KG1 (cell line): ENCODE data around the gene NCAM2.
"Not testable (repeated sequence)": the region's sequence is repeated elsewhere in the genome, so short reads cannot be mapped to it uniquely, and the experiment has no call there.

Experiments
- DNase-seq: peaks from one replicate; lab custom pipeline; 2025; lab: John Stamatoyannopoulos, UW

Gene NCAM2

DNA sequence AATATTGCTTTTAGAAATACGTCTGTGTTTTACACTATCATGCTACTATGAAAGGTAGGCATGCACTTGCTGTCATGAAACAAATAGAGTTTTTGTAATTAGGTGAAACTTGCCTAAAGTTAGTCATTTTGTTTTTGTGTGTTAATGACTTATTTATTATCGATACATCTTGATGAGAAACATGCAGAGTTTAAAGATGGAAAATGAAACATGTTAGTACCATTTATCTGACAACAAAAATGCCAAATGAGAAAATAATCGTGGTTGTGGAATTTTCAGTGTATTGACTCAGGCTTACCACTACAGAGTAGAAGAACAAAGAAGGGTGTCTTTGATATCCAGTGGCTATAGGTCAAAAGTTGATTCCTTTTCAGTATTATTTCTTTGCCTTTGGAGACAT lies 105.5 kb downstream of the NCAM2 start:
- DNase-seq = no peak

DNA sequence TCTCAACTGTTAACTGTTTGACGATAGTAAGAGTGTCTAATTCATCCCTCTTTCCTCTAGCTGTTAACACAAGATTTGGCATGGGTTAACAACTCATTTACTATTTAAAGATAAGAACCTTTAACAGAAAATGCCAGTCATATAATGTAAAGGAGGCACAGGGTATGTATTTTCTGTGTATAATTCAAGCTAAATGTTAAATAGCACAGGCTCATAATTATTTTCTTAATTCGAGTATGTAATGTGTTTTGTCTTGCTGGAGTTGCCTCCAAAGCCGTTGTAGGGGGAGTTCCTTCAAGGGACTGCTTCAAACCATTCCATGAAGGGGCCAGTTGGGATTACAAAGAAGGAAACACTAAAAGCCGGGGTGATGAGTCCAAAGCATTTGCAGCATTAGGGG lies 111.5 kb downstream of the NCAM2 start:
- no peak for DNase-seq

DNA sequence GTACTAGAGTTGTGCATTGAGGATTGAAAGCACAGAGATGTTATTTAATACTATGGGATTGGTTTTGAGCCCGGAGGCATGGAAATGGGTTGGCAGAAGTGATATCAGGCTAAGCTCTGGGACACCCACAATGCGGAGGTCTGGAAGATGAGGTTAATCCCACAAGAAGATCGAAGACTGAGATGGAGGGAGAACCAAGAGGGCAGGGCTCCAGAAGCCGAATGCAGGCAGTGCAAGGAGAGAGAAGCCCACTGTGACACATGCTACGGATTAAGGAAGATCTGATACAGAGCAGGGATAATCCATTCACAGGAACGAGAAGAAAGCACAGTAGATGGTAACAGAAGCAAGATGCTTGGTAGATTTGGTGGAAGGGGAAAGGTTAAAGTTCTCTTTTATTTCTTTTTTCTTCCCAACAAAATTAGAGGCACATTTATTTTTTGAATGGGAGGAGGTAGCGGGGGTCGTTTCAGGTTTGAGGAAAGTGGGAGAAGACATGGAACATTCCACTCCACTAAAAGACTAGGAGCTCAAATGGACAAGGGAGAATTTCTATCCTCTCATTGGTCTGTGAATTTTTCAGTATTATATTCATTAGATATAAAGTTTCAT lies 113.2 kb downstream of the NCAM2 start:
- no peak for DNase-seq

DNA sequence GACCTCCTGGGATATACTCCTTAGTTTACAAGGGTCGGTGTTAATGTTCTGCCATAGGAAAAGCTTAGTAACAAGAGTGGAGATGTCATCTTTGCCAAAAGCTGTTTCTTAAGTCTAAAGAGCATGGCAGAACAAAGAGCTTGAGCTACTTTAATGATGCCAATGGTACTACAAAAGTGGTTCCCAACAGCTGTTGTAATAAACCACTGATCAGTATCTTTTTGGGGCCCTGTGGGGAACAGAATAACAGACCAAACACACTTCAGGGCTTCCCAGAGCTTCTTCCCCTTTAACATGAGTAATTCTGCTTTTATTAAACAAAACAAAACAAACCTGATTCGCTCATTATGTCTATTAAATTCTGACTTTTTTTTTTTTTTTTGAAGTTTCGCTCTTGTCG lies 116.3 kb downstream of the NCAM2 start:
- no peak for DNase-seq

DNA sequence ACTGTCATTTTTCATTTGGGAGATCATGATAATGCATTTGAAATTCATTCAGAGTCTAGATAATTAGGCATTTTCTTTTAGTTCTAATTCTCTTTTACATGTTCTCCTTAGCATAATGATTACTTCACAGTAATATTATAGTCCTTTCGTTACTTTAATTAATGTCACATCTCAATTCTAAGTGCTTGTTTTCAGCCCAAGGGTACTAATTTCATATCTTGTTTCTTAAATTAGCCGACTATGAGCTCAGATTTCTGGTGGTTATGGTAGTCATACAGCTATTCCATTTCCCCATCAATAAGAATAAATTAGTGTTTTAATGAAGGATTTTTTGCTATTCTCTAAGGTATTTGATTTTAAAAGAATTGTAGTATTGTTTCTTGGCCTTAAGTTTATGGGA lies 120.9 kb downstream of the NCAM2 start:
- no peak for DNase-seq

DNA sequence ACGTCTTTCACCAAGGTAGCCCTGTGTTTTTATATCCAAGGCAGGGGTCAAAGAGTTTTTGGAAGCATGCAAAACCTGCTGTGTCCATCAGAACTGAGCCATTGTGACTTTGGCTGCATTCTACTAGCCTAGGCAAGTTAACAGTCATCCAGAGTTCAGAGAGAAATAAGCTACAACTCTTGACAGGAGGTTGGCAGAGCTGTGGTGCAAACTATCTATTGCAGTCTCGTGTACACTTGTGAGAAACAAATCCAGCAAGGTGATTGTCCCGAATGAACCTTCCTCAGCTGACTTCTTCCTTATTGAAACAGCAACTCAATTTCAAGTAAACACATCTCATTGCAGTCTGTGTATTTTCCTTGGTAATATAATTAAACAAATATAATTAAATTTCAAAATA lies 124.5 kb downstream of the NCAM2 start:
- DNase-seq = no peak

DNA sequence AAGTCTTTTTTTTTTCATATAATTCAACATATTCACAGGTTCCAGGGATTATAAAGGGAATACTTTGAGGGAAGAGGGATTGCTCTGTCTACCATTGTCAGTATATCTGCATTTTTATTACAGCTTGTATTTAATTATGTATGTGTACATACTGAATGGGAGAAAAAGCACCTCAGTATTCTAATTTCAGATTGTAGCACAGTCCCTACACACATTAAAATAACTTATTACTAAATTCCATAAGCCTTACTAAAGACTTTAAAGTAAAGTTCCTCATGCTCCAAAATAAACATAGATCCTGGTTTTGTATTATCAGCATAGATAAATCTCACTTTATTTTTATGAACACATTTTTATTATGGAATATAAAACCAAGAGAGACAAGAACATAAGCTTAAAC lies 134.2 kb downstream of the NCAM2 start:
- no peak for DNase-seq

DNA sequence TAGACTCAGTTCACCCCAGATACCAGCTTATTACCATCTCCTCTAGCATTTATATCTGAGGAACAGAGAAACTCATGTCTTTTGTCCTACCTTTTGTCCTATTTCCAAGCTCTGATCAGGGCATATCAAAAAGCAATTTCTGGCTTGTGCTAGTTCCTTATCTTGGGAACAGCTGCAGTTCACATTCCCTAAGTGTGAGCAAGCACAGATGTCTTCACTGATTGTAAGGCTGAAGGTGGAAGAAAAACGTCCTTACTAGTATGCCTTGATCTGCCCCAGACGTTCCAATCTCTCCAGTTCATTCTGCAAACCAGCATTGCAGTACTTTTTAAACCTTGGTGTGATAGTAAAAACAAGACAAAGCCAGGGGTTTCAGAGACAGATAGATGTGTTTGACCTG lies 139.8 kb downstream of the NCAM2 start:
- no peak for DNase-seq

DNA sequence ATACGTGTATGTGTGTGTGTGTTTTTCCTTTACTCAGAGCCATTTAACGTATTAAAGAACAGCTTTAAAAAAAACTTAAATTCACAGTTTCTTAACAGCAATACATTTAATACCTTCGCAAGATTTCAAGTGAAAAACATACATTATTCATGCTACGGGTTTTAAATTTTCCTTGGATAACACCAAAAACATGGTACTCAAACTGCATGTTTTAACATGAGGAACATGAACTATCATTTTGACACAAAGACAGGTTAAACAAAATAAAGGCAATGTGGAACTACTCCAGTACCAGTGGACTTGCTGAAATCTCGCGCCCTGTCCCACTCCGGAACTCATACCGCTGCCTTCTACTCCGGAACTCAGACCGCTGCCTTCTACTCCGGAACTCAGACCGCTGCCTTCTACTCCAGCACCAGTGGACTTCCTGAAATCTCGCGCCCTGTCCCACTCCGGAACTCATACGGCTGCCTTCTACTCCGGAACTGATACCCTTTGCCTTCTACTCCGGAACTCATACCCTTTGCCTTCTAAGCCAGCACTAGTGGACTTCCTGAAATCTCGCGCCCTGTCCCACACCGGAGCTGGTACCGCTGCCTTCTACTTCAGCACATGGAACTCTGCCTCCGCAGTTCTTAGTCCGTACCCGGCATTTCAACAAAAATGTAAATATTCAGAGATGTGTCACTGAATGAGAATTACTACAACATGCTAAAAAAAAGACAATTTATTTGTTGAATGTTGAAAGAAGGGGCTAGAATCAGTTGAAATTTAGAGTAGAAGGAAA lies 148.6 kb downstream of the NCAM2 start:
- no peak for DNase-seq

DNA sequence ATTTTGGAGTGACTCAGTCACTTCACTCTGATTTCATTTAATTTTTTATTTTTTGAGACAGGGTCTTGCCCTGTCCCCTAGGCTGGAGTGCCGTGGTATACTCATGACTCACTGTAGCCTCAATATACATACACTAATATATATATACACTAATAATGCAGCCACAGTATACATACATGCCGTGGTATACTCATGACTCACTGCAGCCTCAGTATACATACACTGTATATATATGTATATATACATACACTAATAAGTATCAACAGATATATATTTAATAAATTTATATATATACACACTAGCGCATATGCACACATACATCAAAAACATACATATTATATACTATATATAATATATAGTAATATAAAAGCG lies 149.2 kb downstream of the NCAM2 start:
- no peak for DNase-seq

DNA sequence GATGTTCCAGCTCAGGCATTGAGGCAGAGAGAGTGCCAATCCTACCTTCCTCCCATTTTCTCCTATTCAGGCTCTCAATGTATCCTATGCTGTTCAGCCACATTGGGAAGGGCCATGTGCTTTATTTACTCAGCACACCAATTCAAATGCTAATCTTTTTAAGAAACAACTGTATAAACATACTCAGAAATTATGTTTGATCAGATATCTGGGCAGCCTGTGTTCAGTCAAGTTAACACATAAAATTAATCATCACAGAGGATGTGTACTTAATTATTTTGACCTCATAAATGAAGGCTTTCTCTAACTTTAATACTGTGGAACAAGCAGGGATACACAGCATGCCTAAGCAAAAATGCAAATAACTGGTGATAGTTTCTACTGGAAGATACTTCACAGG lies 149.8 kb downstream of the NCAM2 start:
- no peak for DNase-seq

DNA sequence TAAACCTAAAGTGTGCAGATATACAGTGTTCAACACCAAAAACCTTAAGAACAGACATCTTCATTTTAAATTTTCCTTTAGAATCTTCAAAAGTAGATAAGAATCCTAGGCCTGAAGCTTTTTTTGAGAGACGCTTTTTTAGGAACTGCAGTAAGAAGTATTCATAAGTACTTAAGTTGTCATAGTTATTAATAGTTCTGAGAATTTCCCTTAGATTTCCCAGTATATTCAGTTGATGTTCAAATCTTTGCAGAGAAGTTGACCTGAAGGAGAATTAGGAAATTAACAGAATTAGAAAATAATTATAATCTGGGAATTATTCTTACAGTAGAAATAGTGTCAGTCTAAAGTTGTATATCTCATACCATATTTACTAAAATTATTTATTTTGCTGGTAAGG lies 150.3 kb downstream of the NCAM2 start:
- DNase-seq = no peak

DNA sequence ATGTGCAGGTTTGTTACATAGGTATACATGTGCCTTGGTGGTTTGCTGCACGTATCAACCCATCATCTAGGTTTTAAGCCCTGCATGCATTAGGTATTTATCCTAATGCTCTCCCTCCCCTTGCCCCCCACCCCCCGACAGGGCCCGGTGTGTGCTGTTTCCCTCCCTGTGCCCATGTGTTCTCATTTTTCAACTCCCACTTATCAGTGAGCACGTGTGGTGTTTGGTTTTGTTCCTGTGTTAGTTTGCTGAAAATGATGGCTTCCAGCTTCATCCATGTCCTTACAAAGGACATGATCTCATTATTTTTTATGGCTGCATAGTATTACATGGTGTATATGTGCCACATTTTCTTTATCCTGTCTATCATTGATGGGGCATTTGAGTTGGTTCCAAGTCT lies 151.2 kb downstream of the NCAM2 start:
- not testable (repeated sequence) for DNase-seq

DNA sequence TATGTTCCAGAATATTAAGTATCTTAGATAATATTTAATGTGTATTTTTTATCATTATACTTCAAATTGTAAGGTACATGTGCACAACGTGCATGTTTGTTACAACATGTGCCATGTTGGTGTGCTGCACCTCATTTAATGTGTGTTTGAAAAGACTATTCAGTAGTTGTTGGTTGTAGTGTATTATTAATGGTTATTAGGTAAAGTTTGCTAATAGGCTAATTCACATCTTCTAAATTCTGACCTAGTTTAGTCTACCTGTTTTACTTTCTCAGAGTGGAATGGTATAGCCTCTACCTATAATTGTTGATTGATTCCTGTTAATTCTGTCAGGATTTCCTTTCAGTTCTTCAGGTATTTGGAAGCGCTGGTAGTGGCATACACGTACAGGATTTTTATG lies 153.0 kb downstream of the NCAM2 start:
- no peak for DNase-seq

DNA sequence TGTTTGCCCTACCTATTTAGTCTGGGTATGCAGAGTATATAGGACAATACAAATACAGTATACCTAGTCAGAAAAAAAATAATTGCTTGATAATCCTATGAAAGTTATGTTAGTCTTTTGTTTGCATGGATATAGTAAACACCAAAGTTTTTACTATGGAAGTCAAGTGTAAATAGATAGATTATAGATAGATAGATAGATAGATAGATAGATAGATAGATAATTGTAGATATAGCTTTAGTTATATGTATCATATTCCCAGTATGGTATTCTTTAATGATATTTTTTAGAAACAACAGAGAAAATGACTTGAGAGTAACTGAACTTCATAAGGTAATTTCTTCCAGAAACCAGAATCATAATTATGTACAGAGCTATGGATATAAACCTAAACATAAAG lies 158.2 kb downstream of the NCAM2 start:
- no peak for DNase-seq

DNA sequence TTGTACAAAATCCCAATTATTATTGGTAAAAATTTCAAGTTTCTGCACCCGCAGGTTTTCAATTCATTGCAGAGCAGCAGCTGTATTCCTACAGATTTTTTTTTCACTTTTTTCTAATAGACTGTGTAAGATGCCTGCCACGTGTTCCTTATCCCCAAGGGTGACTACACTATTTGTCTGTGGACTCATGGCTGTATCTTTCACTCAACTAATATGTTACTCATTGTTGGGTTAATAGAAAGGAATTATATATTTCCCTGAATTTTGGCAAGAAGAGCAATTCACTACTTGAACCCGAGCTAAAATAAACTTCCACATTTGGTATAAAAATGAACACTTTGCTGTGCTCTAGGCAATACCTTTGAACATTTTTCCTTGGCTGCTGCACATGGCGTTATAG lies 158.7 kb downstream of the NCAM2 start:
- no peak for DNase-seq

DNA sequence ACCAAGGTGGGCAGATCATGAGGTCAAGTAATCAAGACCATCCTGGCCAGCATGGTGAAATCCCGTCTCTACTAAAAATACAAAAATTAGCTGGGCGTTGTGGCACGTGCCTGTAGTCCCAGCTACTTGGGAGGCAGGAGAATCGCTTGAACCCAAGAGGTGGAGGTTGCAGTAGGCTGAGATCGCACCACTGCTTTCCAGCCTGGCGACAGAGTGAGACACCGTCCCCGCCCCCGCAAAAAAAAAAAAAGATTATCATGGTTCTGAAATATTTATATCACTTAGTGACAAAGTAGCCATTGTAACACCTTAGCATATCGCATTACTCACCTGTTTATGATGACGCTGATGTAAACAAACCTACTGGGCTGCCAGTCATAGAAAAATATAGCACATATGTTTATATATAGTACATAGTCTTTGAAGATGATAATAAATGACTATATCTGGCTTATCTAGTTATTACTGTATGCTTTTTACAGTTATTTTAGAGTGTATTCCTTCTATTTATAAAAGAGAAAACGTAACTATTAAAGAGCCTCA lies 160.2 kb downstream of the NCAM2 start:
- no peak for DNase-seq

DNA sequence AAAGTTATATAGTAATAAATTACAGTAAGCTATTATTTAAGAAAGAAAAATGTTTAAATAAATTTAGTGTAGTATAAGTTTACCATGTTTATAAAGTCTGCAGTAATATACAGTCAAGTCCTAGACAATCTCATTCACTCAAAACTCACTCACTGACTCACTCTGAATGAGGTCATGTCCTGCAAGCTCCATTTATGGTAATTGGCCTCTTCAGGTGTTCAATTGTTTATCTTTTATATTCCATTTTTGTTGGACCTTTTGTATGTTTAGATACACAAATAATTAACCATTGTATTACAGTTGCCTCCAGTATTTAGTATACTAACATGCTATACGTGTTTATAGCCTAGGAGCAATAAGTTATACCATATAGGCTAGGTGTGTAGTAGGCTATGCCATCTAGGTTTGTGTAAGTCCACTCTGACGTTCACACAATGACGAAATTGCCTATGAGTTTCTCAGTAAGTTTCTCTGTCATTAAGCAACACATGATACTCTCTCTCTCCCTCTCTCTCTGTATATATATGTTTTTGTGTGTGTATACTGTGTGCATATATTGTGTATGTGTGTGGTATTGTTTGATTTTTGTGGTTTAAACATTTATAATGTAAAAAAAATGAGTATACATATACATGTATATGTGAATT lies 161.2 kb downstream of the NCAM2 start:
- no peak for DNase-seq

DNA sequence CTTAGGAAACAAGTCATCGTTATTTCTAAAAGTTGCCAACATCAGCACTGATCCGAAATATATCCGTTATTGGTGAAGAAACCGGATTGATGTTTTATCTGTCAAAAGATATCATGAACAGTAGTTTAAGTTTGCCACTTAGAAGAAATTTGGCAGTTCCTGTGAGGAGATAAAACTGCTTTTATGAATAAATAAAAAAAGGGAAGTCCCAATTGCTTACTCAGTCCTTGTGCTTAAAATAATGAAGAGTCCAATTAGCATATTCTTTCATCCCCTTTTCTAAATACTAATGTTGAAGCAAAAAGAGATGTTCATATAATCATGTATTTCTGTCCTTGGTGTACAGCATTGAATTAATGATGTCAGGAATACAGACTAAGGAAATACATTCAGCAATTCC lies 164.6 kb downstream of the NCAM2 start:
- DNase-seq = no peak

DNA sequence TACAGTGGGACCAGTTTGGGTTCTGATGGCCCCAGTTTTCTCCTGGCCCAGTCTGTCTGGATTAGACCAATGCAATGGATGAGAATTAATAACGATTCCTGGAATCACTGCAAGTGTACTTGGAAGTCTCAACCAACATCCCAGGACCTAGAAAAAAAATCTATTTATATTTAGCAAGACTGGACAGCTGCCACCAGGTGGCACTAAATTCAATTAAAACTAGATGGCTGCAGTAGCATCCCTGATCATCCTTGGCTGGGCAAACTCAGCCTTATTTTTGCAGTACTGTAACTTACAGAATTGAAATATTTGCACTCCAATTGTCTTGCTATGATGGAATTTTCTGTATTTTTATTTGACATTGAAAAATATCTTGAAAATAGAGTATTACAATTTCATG lies 165.7 kb downstream of the NCAM2 start:
- peak; percentile 26 for DNase-seq

DNA sequence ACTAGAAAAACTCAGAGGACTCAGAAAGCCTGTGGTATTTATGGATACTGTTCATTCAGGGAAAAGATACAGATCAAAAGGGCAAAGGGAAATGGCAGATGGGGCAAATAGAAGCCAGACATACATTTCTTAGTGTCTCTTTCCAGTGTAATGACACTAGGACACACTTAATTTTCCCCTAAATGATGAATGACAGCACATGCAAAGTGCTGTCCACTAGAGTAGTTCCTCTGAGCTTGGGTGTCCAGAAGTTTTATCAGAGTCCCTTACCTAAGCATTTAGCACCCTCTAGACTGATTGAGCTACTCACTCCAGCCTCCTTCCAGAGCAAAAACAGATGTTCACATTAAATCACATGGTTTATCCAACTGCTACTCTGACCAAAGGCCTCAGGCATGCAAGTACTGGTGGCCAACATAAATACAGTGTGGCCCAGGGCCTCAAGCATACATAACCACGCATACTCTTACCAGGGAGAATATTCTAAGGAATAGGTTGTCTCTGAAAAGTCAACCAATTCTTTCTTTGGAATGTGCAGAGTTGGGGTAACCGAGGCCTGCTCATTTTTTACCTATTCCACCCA lies 166.9 kb downstream of the NCAM2 start:
- DNase-seq = no peak

DNA sequence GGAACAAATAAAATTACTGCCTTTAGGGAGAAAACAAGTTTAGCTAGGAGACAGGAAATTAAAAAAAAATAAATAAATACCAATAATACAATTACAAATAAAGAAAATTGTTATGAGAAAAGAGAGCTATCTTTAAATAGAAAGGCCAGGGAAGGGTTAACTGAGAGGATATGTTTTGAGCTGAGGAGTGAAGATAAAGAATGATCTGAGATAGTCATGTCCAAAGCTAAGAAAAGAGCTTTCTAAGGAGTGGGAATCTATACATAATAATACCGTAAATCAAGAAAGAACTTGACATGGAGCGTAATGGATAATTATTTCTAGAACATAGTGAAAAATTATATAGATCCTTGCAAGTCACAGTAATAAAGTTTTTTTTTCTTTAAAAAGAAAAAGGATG lies 176.5 kb downstream of the NCAM2 start:
- DNase-seq = no peak

DNA sequence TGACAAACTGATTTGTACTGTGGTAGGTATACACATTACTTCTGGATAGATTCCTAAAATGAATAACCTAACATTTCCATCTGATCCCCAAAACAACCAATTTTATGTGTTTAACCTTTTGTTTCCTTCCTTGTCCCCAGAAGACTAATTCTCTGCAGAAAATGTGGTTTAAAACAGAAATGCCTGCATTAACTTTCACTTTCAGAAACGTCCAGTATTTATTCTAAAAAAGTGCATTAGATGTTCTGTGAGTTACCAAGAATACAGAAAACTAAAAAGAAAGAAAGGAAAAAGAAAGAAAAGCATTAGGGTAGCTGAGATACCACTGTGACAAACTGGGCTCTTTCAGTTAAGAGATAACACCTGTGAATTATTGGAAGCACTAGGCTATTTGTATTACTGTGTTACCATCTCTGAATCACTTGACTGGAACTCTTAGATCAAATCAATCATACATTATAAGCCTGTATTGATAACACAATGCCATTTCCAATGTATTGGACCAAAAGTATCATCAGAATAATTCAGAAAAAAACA lies 177.7 kb downstream of the NCAM2 start:
- no peak for DNase-seq
